GM18519 (cell line): Measurements from ENCODE around the gene DPYSL4.

Experiments
- ATAC-seq: cut with Tn5 transposase; IDR thresholded peaks from one replicate; pipeline ENCODE4 v1.9.1; 2021; ENCODE audit warnings: mild to moderate bottlenecking, moderate library complexity; ENCODE audit not compliant: unreplicated experiment, low FRiP score

DPYSL4 gene

DNA sequence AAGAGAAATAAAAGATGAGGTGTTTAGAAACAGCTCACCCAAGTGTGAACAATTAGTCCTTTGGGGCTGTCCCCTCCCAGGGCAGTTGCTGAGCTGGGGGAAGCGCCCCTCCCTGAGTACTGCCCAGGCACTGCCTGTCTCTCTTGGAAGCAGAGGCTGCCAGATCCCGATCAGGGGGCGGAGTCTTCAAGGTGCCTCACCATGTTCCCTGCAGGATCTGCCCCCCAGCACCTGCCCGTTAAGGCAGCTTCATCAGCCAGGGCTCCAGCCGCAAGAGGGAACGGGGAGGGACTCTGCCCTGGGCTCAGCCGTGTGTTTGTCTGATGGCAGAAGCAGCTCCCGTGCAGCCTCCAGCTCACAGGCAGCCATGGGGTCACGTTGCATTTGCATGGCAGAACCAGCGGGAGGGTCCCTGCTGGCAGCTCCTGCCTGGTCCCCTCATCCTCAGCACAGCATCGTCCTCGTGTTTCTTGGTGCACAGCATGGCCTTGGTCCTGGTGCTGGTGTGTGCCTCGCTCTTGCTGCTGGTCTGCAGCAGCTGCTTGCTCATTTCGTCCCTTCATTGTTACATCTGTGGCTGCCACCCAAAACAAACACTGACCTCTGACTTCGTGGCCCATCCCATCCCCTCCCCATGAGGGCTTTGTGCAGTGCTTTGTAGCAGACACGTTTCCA lies 10.7 kb upstream of the DPYSL4 start:
- no peak for ATAC-seq

DNA sequence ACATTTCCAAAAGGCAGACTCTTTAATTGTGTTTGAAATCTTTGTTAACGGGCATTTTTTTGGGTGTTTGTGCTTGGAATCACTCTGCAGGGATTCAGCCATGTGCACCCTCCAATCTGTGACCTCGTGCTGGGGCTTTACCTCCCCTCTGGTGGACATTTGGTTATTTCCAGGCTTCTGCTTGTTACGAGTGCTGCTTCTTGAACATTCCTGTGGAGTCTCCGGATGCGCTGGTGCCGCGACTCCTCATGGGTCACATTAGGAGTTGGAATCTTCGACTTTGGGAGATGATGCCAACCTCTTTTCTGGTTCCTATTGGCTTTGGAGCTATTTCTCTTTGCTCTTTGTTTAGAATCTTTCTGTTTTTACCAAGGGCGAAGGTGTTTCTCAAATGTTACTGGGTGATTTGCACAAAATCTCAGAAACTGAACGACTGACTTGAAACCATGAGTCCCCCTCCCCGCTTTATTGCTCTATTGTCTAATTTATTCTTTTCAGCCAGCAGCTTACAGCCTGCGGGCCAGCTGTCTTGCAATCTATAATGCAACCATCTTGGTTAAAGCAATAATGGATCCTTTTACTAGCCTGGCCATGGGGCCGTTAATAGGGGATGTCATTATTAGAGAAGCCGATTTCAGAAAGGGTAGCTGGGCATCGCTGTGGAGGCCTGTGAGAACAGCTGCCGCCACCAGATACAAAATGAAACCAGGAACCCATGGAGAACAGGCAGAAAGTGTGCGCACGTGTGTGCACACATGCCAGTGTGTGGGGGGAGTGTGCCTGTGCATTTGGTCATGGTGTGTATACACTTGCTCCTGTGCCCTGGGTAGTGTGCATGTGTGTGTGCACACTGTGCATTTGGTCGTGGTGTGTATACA lies 9.9 kb upstream of the DPYSL4 start:
- ATAC-seq, result no peak

- ATAC-seq, result no peak
Measured at GRCh38 chr10:132178046-132178445, 8.7 kb upstream of the DPYSL4 start.

DNA sequence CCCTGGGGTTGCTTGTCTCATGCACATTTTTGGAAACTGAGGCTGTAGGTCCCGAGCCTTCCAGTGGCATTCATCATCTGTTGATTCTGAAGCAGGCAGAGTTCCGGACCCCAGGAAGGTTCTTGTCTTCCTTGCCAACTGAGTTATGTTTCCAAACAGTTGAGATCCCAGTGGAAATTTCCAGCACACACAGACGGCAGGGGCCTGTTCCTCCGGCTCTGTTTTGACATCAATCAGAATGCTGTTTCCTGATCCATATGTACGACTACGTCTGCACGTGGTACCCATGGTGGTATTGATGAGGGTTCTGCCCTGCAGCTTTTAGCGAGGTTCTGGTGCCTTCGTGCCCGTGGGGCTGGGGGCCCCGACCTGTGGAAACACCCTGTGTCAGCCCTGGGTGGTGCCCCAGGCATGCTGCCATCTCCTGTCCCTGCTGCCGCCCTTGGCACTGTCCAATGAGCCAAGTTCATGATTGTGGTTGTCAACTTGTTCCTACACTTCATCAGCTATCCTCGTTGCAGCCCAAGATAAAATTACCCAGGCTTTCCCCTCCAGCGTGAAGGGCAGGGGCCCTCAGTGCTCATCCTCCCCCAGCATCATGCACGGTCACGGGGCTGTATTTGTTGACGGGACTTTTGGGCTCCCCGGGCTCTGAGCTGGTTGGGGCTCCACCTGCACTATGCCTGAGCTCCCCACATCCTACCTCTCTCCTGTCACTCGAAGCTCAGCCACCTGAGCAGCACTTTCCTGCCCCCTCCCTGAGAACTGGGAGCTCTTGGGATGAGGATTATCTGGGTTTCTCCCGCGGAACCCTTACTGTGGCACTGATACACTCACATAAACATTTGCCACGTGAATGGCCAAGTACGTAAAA lies 7.8 kb upstream of the DPYSL4 start:
- ATAC-seq, result no peak

DNA sequence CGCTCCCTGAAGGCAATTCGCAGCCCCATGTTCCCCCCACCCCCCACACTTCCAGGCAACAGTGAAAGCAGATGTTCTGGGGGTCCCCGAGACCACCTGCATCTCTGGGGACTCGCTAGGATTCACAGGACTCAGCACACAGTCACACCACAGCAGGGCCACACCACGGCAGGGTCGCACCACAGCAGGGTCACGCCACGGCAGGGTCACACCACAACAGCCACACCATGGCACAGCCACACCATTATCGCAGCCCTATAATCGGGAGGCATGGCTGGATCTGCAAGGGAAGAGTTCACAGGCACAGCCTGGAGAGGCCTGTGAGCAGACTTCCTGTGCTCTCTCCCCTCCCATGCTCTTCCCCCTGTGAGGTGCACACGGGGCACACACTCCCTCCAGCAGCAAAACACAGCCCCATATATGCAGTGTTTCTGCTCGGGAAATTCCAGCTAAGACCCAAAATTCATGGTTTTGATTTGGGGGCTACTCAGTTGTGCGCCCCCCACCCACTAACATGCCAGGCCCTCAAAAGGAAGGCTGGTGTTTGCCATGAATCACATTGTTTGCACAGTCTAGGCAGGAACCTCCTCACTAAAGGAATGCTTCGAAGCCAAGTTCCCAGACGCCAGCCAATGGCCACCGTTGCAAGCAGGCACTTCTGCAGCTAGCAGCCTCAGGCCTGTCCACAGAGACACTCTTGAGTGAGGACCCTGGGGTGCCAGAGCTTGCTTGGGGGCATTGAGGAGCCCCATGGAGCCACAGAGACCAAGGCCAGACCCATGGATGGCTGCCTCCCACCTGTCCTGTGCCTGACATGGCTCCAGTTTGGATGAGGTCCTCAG lies 7.0 kb upstream of the DPYSL4 start:
- ATAC-seq, result no peak

DNA sequence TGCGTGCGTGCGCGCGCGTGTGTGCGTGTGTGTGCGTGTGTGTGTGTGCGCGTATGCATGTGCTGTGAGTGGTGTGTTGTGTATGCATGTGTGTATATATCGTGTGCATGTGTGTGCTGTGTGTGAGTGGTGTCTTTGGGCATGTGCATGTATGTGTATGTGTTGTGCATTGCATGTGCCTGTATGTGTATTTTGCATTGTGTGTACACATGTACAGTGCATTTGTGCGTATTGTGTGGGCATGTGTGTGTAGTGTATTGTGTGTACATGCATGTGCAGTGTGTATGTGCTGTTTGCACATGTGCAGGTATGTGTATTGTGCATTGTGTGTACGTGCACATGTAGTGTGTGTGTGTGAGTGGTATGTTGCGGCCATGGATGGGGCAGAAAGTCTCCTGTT lies 6.0 kb upstream of the DPYSL4 start:
- no peak for ATAC-seq

- no peak for ATAC-seq
Measured at GRCh38 chr10:132181691-132182425, 4.9 kb upstream of the DPYSL4 start.

DNA sequence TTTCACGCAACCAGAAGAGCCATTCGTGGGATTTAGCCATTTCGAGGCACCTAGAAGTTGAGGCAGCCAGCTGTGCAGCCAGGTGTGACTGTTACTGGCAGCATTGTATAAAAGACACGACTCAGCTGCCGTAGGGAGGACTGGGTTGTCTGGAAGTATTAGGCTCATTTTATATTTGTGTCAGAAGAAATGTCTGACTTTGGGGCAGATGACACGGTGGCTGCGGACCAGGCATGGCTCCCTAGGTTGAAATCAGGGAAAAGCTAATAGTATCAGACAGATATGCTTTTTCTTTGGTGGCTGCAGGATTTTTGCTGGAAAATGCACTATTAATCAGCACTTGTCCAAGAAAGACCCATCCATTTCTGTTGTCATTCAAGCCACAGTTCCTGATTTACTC lies 4.2 kb upstream of the DPYSL4 start:
- no peak for ATAC-seq

GRCh38 chr10:132183046-132183445 lies 3.7 kb upstream of the DPYSL4 start:
- no peak for ATAC-seq

DNA sequence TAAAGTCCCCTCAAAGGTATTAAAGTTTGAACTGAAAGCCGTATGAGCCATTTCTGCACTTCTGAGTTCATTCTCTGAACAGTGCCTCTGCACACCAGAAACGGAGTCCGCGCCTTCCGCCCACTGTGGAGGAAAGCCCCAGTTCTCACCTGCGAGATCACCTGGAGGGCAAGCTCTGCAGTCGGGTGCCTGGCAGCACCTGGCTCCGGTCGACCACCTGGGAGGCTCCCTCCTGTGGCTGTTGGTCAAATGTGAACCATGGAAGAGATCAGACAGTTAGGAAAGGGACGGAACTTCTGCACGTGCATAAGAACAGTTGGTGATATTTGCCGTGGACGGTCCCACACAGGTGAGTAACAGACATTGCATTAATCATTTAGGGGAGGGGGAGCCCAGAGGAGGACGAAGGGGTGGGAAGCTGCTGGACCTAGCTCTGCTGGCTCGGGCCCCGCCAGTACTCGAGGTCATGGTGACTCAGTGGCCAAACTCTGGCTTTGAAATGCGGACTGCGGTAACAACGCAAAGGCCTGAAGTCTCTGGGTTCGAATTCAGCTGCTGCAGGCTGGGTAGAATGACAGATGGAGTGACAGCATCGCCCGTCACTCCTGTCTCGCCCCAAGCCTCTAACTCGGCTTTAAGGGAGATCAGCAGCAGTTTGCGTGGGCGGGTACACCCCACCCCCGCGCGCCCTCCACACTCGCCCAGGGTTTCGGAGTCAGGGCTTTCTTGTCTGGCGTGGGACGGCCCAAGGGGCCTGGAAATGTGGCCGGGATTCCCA lies 1.7 kb upstream of the DPYSL4 start:
- no peak for ATAC-seq

GRCh38 chr10:132185601-132186487 lies 904 bp upstream of the DPYSL4 start:
- no peak for ATAC-seq

GRCh38 chr10:132187430-132188138 lies 836 bp downstream of the DPYSL4 start:
- no peak for ATAC-seq

DNA sequence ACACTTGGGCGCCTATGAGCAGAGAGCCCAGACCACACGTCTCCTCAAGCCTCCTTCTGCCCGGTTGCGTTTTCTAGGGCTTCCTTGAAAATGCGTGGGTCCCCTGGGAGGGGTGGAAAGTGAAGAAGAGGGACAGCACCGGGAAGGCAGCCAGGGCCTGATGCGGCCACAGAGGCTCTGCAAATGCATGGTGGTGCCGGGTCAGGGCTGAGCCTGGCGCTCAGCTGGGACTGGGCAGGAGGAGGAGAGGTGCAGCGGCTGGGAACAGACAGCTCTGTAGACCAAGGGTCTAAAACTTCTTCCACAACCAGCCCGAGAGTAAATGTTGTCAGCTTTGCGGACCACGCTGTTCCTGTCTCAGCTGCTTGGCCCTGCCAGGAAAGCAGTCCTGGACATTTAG lies 1.6 kb downstream of the DPYSL4 start:
- no peak for ATAC-seq

GRCh38 chr10:132189016-132189415 lies 2.3 kb downstream of the DPYSL4 start:
- ATAC-seq, result no peak

GRCh38 chr10:132189810-132190422 lies 3.2 kb downstream of the DPYSL4 start:
- no peak for ATAC-seq

DNA sequence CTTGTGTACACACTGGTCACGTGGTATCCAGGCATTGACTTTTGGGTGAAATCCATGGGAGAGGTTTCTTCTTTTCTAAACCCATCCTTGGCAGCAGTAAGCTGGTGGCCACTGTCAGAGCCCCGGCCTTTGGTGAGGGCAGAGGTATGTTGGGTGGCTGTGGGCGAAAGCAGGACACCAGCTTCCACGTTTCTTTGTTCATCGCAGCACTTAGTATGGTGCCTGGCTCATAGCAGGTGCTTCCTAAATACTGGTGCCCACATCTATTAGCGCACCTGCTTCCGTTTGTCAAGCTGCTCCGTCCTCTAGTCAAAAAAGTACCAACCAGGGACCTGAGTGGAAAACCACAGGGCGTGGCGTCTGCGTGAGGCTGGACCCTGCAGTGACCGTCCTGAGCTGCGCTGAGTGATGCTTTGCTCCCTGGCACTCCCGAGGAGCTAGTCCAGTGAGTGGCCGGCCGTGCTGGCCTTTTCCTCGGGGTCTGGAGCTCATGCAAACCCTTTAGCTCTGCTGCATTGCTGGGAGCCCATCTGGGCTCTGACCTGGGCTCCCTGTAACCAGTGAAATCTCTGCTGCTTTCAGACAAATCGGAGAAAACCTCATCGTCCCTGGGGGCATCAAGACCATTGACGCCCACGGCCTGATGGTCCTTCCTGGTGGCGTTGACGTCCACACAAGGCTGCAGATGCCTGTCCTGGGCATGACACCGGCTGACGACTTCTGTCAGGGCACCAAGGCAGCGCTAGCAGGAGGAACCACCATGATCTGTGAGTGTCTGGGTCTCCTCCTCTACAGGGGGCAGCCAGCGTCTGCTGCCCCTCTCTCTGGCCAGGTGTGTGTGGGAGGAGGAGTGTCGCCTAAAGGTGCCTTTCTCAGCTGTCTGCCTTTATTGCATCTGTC lies 5.6 kb downstream of the DPYSL4 start:
- no peak for ATAC-seq
